IPS-20b (cell line): ENCODE data around the gene STRADB.

Source experiments
- H3K27ac ChIP-seq: one replicate; pipeline ENCODE4 v1.5.1; 2013; ENCODE audit warnings: low read length
- H3K27me3 ChIP-seq: 2 replicates; pipeline ENCODE4 v1.6.1; 2013; ENCODE audit warnings: mild to moderate bottlenecking, low read length, inconsistent platforms; ENCODE audit not compliant: insufficient read depth
- H3K36me3 ChIP-seq: 2 replicates; pipeline ENCODE4 v1.6.1; 2013; ENCODE audit warnings: low read depth, mild to moderate bottlenecking, inconsistent platforms, low read length, moderate library complexity; ENCODE audit not compliant: insufficient read depth
- H3K4me1 ChIP-seq: 2 replicates; pipeline ENCODE4 v1.6.1; 2013; ENCODE audit warnings: mild to moderate bottlenecking, control low read depth, inconsistent platforms, low read length, moderate library complexity; ENCODE audit not compliant: insufficient read depth
- H3K4me3 ChIP-seq: 2 replicates; pipeline ENCODE4 v1.5.1; 2013; ENCODE audit warnings: mild to moderate bottlenecking, low read length, inconsistent platforms
- H3K9ac ChIP-seq: 2 replicates; pipeline ENCODE4 v1.6.1; 2013; ENCODE audit warnings: low read depth, mild to moderate bottlenecking, inconsistent platforms, low read length, moderate library complexity
- H3K9me3 ChIP-seq: 2 replicates; pipeline ENCODE4 v1.6.1; 2013; ENCODE audit warnings: mild to moderate bottlenecking, low read depth, low read length, inconsistent platforms; ENCODE audit not compliant: insufficient read depth

The STRADB gene

DNA sequence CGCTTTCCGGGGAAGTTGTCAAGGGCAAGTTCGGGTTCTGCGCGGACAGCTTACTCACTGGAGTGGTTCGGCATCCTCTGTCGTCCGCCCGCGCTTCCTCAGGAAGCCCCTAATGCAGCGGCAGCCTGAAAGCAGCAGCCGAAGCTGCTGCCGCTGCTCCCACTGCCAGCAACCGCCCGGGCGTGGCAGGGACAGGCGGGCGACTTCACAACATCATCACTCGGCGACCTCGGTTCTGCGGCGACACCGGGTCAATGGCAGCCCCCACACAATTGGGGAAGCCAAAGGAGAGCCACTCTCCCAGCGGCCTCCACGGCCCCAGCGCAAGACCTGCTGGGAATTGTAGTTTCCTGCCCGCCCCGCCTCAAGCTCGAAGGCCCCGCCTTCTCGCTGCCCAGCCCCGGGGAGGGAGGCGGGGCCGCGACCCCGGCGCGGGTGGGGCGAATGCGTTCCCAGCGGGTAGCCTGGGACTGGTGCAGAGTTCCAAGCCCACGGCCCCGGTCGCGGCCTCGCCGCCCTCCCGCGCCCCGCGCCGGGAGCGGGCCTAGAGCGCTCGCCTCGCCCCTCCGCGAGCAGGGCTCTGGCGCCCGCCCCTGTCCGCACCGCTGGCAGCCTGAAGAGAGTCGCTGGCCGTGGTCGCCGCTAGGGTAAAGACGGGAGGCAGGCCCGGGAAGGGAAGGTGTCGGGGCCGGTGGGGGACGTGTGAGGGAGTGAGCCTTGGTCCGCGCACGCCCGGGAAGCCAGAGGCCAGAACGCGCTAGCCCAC is at the start of gene STRADB, which contains the start of gene TRAK2:
STRADB (plus strand) TSS at position 449 of the 766 bp plus-strand sequence. CDS start 3,101 bp downstream, outside the sequence.
TRAK2 (minus strand) TSS at position 167 of the 766 bp plus-strand sequence. CDS start 30,951 bp downstream, outside the sequence.
- Histone ChIP-seq H3K36me3 (no peaks in the 10 kb centered on the region), H3K9me3 (no peaks in the 10 kb centered on the region), H3K27me3 (peaks cover 9% of the 10 kb centered on the region; the same call in 1 of the 2 replicates), H3K4me1 (no peaks in the 10 kb centered on the region), H3K4me3 (peak within 1 kb of the TSS; percentile 83), H3K9ac (peak within 1 kb of the TSS; percentile 84), H3K27ac (no peak within 1 kb of the TSS)

GRCh38 chr2:201401815-201402214 is 49.7 kb upstream of the STRADB start:
- H3K4me1 ChIP-seq, result no peaks in the 10 kb centered on the region
- no peaks in the 10 kb centered on the region for H3K27me3 ChIP-seq
- no peak overlapping the region for H3K27ac ChIP-seq
- H3K36me3 ChIP-seq, result peaks cover 18% of the 10 kb centered on the region
- no peak overlapping the region for H3K9ac ChIP-seq
- H3K9me3 ChIP-seq, result no peaks in the 10 kb centered on the region
- no peak overlapping the region for H3K4me3 ChIP-seq

GRCh38 chr2:201402651-201403562 is 48.6 kb upstream of the STRADB start:
- no peaks in the 10 kb centered on the region for H3K9me3 ChIP-seq
- H3K36me3 ChIP-seq, result peaks cover 7% of the 10 kb centered on the region
- no peaks in the 10 kb centered on the region for H3K4me1 ChIP-seq
- H3K9ac ChIP-seq, result no peak overlapping the region
- no peak overlapping the region for H3K27ac ChIP-seq
- no peaks in the 10 kb centered on the region for H3K27me3 ChIP-seq
- no peak overlapping the region for H3K4me3 ChIP-seq

DNA sequence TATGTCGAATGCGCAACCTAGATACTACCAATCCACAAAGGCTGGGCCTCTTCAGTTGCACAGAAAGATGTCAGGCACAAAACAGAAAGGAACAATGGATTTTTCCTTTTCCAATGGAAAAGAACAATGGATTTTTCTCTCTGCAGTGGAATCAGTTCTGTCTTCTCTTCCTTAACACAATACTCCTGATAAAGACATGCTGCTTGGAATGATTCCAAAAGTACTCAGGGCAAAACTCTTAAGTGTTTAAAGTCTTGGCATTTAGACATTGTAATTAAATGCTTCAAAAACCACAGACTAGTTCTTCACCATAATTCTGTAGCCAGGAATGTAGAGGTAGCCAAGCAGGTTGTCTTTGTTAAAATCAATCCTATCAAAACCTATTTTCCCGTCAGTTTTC is 47.7 kb upstream of the STRADB start:
- H3K9ac ChIP-seq, result no peak overlapping the region

DNA sequence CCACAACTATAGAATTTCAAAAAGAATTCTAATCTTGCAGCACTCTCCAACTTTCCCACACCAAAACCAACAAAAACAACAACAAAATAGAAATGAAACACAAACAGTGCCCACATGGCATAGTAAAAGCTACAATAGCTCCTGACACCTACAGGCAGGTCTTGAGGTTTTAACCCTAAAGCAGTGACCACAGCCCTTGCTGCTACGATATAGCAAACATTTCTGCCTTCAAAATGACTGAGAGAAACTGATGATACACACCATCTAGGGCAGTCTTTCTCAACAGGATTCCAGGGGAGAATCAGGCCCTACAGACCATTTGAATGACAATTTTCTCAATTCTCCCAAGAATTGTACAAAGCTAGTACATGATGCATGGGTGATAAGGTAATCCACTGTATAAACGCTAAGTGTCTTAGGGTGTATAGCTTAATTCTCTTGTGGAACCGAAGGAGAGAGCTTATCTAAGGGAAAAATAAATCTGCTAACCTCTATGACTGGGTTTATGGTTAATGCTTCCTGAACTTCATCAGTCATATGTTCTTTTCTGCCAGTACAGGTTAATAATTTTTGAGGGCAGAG is 46.8 kb upstream of the STRADB start:
- Histone ChIP-seq H3K4me3 (no peak overlapping the region), H3K9me3 (no peaks in the 10 kb centered on the region), H3K9ac (no peak overlapping the region), H3K4me1 (no peaks in the 10 kb centered on the region), H3K36me3 (peaks cover 4% of the 10 kb centered on the region; the same call in 1 of the 2 replicates), H3K27ac (no peak overlapping the region), H3K27me3 (no peaks in the 10 kb centered on the region)

More for the DNA sequence above, 47.7 kb upstream of the STRADB start:
- Histone ChIP-seq H3K27ac (no peak overlapping the region), H3K9me3 (no peaks in the 10 kb centered on the region), H3K4me1 (no peaks in the 10 kb centered on the region), H3K36me3 (peaks cover 4% of the 10 kb centered on the region; the same call in 1 of the 2 replicates), H3K4me3 (no peak overlapping the region), H3K27me3 (no peaks in the 10 kb centered on the region)

GRCh38 chr2:201406077-201406662 is 45.4 kb upstream of the STRADB start:
- no peak overlapping the region for H3K4me3 ChIP-seq
- no peak overlapping the region for H3K9ac ChIP-seq
- no peak overlapping the region for H3K27ac ChIP-seq

DNA sequence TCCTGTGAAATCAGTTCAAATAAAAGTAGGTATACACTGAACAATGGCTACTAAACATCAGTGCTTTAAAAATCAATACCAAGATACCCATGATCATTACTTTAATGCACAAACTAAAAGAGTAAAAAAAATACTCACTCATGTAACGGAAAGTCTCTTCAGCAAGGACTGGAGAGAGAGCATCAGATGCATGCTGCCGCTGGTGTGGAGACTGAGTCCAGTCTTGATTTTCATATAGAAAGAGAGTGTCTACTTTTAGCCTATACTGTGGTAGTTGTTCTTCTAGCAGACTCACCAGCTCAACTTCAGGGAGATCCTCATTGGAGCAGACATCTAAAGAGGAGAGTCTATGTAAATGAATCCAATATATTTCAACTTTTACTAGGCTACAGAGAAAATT is 44.3 kb upstream of the STRADB start:
- H3K4me1 ChIP-seq, result no peaks in the 10 kb centered on the region
- no peak overlapping the region for H3K9ac ChIP-seq
- H3K27me3 ChIP-seq, result no peaks in the 10 kb centered on the region
- peaks cover 4% of the 10 kb centered on the region; the same call in 1 of the 2 replicates for H3K36me3 ChIP-seq
- H3K9me3 ChIP-seq, result no peaks in the 10 kb centered on the region
- no peak overlapping the region for H3K4me3 ChIP-seq
- no peak overlapping the region for H3K27ac ChIP-seq

More at GRCh38 chr2:201406077-201406662, 45.4 kb upstream of the STRADB start:
- Histone ChIP-seq H3K27me3 (no peaks in the 10 kb centered on the region), H3K36me3 (peaks cover 4% of the 10 kb centered on the region; the same call in 1 of the 2 replicates), H3K9me3 (no peaks in the 10 kb centered on the region), H3K4me1 (no peaks in the 10 kb centered on the region)

GRCh38 chr2:201408931-201409330 is 42.6 kb upstream of the STRADB start:
- no peaks in the 10 kb centered on the region for H3K9me3 ChIP-seq
- no peak overlapping the region for H3K27ac ChIP-seq
- H3K27me3 ChIP-seq, result no peaks in the 10 kb centered on the region
- H3K9ac ChIP-seq, result no peak overlapping the region
- peaks cover 5% of the 10 kb centered on the region for H3K4me1 ChIP-seq
- no peak overlapping the region for H3K4me3 ChIP-seq
- H3K36me3 ChIP-seq, result peaks cover 4% of the 10 kb centered on the region; the same call in 1 of the 2 replicates

GRCh38 chr2:201411421-201411820 is 40.1 kb upstream of the STRADB start:
- Histone ChIP-seq H3K27ac (no peak overlapping the region), H3K9me3 (no peaks in the 10 kb centered on the region), H3K36me3 (no peaks in the 10 kb centered on the region), H3K4me3 (no peak overlapping the region), H3K27me3 (no peaks in the 10 kb centered on the region), H3K4me1 (peaks cover 11% of the 10 kb centered on the region), H3K9ac (no peak overlapping the region)

DNA sequence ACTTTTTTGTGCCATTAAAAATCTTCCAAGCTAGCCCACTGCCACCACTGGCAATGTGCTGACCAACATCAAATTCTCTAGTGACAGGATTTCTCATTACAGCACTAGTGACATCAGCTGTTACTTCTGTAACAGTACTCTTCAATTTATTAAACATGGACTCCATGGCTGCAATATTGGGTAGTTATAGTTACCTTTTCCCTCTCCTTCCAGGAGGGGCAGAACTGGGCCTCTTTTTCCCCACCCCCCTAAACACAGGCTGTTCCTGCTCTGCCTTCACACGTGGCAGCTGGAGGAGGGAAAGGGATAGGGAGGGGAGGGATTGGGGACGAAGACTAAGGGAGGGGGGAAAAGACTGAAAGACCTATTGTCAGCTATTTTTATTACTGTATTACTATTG is 38.4 kb upstream of the STRADB start:
- H3K4me3 ChIP-seq, result no peak overlapping the region
- H3K9me3 ChIP-seq, result no peaks in the 10 kb centered on the region
- no peaks in the 10 kb centered on the region for H3K27me3 ChIP-seq
- H3K4me1 ChIP-seq, result peaks cover 11% of the 10 kb centered on the region
- no peaks in the 10 kb centered on the region for H3K36me3 ChIP-seq
- H3K27ac ChIP-seq, result no peak overlapping the region
- no peak overlapping the region for H3K9ac ChIP-seq

DNA sequence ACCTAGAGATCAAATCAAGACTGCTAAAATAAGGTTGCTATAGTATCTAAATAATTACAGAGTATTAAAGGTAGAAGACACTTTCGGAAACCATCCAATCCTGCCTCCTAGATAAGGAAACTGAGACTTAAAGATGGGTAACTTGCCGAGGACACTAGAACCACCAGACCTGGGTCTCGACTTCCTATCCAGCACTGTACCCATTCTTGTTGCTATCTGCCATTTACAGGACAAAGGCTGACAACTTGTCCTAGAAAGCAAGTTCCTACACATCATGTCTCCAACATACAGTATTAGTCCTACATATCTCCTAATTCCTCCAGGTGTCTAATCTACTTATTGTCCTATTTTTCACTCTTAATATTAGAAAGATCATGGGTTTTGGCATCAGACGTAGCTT is 38.0 kb upstream of the STRADB start:
- H3K36me3 ChIP-seq, result no peaks in the 10 kb centered on the region
- H3K4me1 ChIP-seq, result peaks cover 11% of the 10 kb centered on the region
- no peaks in the 10 kb centered on the region for H3K9me3 ChIP-seq
- no peak overlapping the region for H3K4me3 ChIP-seq
- H3K27ac ChIP-seq, result no peak overlapping the region
- H3K9ac ChIP-seq, result no peak overlapping the region
- no peaks in the 10 kb centered on the region for H3K27me3 ChIP-seq
